Endothelial cell of umbilical vein (primary cell): ENCODE measurements around the gene CYSLTR2. TPM values are rescaled to one million over a fixed set of nuclear protein-coding genes. Genes with fewer than 3 reads are reported as not detected.

Source experiments
- BruUV-seq: library from RNA; stranded (reverse); fragments of 400-500 nt; replicated peaks from 2 replicates; lab custom pipeline; 2021; lab: Mats Ljungman, UMichigan
- CTCF ChIA-PET: fragments of 300-600, 350-600 bp; sonication (Branson Sonifier 250); formaldehyde crosslinking; loops from one replicate; lab custom pipeline; 2021; ENCODE audit warnings: antibody characterized with exemption, inconsistent platforms; lab: Charles Lee
- POLR2A ChIA-PET: fragments of 300-600, 350-600 bp; sonication (Branson Sonifier 250); formaldehyde crosslinking; loops from one replicate; lab custom pipeline; 2021; ENCODE audit warnings: antibody characterized with exemption, inconsistent platforms; lab: Charles Lee
- DNase-seq: peaks from one replicate; pipeline ENCODE4 v3.0.0-alpha.2; 2011; ENCODE audit warnings: low read depth, low spot score
- FAIRE-seq: peaks from 2 replicates; lab custom pipeline; 2011; peaks lifted over from hg19 to GRCh38; lab: Jason Lieb, UNC
- H2AFZ ChIP-seq: 2 replicates; pipeline ENCODE4 v1.6.0; 2012; ENCODE audit warnings: low read depth, low read length, control low read depth, inconsistent platforms
- H3K27ac ChIP-seq: 2 replicates; pipeline ENCODE4 v1.5.1; 2011; ENCODE audit warnings: low read depth, mild to moderate bottlenecking, control low read depth, low read length, moderate library complexity; ENCODE audit not compliant: insufficient read depth
- H3K27me3 ChIP-seq, 2 experiments: 2 replicates each; pipeline versions ENCODE4 v1.6.0 to v1.6.1; 2011; ENCODE audit warnings: low read length in 2 of 2, mixed read lengths in 1 of 2; ENCODE audit not compliant: control insufficient read depth in 2 of 2, insufficient read depth in 2 of 2
- H3K36me3 ChIP-seq, 2 experiments: 2 replicates in 1 of 2; 3 replicates in 1 of 2; pipeline ENCODE4 v1.5.1; 2011; ENCODE audit warnings: low read length in 2 of 2, mild to moderate bottlenecking in 1 of 2, moderate library complexity in 1 of 2; ENCODE audit not compliant: control insufficient read depth in 2 of 2, insufficient read depth in 2 of 2; ENCODE audit errors: extremely low read depth in 1 of 2
- H3K4me1 ChIP-seq: 3 replicates; pipeline ENCODE4 v1.5.1; 2011; ENCODE audit warnings: mild to moderate bottlenecking, low read length; ENCODE audit not compliant: control insufficient read depth, insufficient read depth; ENCODE audit errors: extremely low read depth
- H3K4me2 ChIP-seq: 2 replicates; pipeline ENCODE4 v1.6.1; 2011; ENCODE audit warnings: low read length, control low read depth, mixed read lengths; ENCODE audit not compliant: insufficient read depth
- H3K4me3 ChIP-seq, 3 experiments: fragments of 200-600 bp in 1 of 3; sonication (generic), shearing (Covaris generic) in 1 of 3; replicated peaks in 1 of 3; 2 replicates each; pipeline ENCODE4 v1.5.1; 2011 to 2016; ENCODE audit warnings: control low read depth in 3 of 3, low read length in 3 of 3, mild to moderate bottlenecking in 2 of 3, inconsistent platforms in 1 of 3, low read depth in 1 of 3, moderate library complexity in 1 of 3; ENCODE audit not compliant: insufficient read depth in 1 of 3
- H3K79me2 ChIP-seq: 2 replicates; pipeline ENCODE4 v1.6.0; 2012; ENCODE audit warnings: low read length, inconsistent platforms; ENCODE audit not compliant: control insufficient read depth, insufficient read depth
- H3K9ac ChIP-seq: replicated peaks from 2 replicates; pipeline ENCODE3; 2011; ENCODE audit warnings: low read length, control low read depth; ENCODE audit not compliant: insufficient read depth; ENCODE audit errors: extremely low read depth
- H3K9me1 ChIP-seq: replicated peaks from 3 replicates; pipeline ENCODE4 v1.6.0; 2011; ENCODE audit warnings: mild to moderate bottlenecking, low read length; ENCODE audit not compliant: control insufficient read depth, insufficient read depth; ENCODE audit errors: extremely low read depth
- H3K9me3 ChIP-seq: replicated peaks from 2 replicates; pipeline ENCODE4 v1.5.1; 2012; ENCODE audit warnings: low read length, inconsistent platforms; ENCODE audit not compliant: control insufficient read depth, insufficient read depth
- H4K20me1 ChIP-seq: replicated peaks from 2 replicates; pipeline ENCODE3; 2011; ENCODE audit warnings: mild to moderate bottlenecking, low read length; ENCODE audit not compliant: control insufficient read depth, insufficient read depth; ENCODE audit errors: extremely low read depth
- CTCF ChIP-seq, 2 donors: IDR thresholded peaks; 1 replicate in 1 of 2; 2 replicates in 1 of 2; pipeline ENCODE4 v1.5.1; 2011; ENCODE audit warnings: low read length in 2 of 2, mild to moderate bottlenecking in 2 of 2, moderate library complexity in 2 of 2, control low read depth in 1 of 2, inconsistent platforms in 1 of 2, low read depth in 1 of 2; ENCODE audit not compliant: insufficient read depth in 1 of 2; ENCODE audit errors: extremely low read depth in 1 of 2
- EZH2 ChIP-seq: IDR thresholded peaks from 2 replicates; pipeline ENCODE4 v1.6.1; 2012; ENCODE audit warnings: borderline replicate concordance, low read depth, mild to moderate bottlenecking, moderate library complexity, low read length, inconsistent platforms; ENCODE audit not compliant: severe bottlenecking
- FOS ChIP-seq: IDR thresholded peaks from 2 replicates; pipeline ENCODE4 v1.6.1; 2011; ENCODE audit warnings: mild to moderate bottlenecking, low read length, moderate library complexity, borderline replicate concordance; ENCODE audit not compliant: insufficient read depth
- GATA2 ChIP-seq: IDR thresholded peaks from 2 replicates; pipeline ENCODE4 v1.7.0; 2011; ENCODE audit warnings: low read depth, mild to moderate bottlenecking, moderate library complexity, mixed read lengths, low read length; ENCODE audit not compliant: insufficient read length, insufficient read depth
- JUN ChIP-seq: IDR thresholded peaks from 2 replicates; pipeline ENCODE4 v1.6.1; 2011; ENCODE audit warnings: borderline replicate concordance, low read depth; ENCODE audit not compliant: insufficient read length, insufficient read depth
- MYC ChIP-seq: IDR thresholded peaks from one replicate; pipeline ENCODE4 v1.6.1; 2011; ENCODE audit warnings: mild to moderate bottlenecking, low read depth, low read length
- POLR2A ChIP-seq: IDR thresholded peaks from 2 replicates; pipeline ENCODE4 v1.6.1; 2012; ENCODE audit warnings: low read depth, mild to moderate bottlenecking, control low read depth, low read length
- POLR2AphosphoS5 ChIP-seq: IDR thresholded peaks from 2 replicates; pipeline ENCODE4 v1.6.1; 2012; ENCODE audit warnings: low read depth, mild to moderate bottlenecking, control low read depth, low read length, moderate library complexity; ENCODE audit not compliant: insufficient read depth
- dilution Hi-C: fragments of 300-500 bp; cut with MboI; formaldehyde crosslinking; loops from one replicate; pipeline ENCODE4 v1.15.0; 2019; ENCODE audit warnings: low sequenced_read_pairs; ENCODE audit not compliant: extremely low pct_ligation_motif_present
- intact Hi-C: fragments of 100-400 bp; cut with micrococcal nuclease; formaldehyde crosslinking; loops from one replicate; pipeline ENCODE4 v1.10.0; 2022
- polyA plus RNA-seq, 4 experiments: library from polyadenylated mRNA; depleted of rRNA in 3 of 4; stranded (reverse) in 3 of 4; unstranded in 1 of 4; fragments of >200 nt; gene quantifications; 2 replicates each; pipeline versions ENCODE4 v1.2.1 to v1.2.3, GENCODE V29; 2011 to 2012; ENCODE audit warnings: missing spikeins in 1 of 4
- total RNA-seq: library from RNA; stranded (reverse); gene quantifications from 2 replicates; pipeline ENCODE4 v1.2.3, GENCODE V29; 2021
- TF ChIP-seq, protein P1 (sequence below): IDR thresholded peaks from 2 replicates; pipeline ENCODE4 v1.6.1; 2011; ENCODE audit not compliant: insufficient read depth, insufficient read length

The CYSLTR2 gene
- total and polyA plus RNA-seq, 2 donors (not counting 3 experiments of a cell fraction or from before 2014, with no cell fraction given): 0.10 to 0.31 TPM

DNA sequence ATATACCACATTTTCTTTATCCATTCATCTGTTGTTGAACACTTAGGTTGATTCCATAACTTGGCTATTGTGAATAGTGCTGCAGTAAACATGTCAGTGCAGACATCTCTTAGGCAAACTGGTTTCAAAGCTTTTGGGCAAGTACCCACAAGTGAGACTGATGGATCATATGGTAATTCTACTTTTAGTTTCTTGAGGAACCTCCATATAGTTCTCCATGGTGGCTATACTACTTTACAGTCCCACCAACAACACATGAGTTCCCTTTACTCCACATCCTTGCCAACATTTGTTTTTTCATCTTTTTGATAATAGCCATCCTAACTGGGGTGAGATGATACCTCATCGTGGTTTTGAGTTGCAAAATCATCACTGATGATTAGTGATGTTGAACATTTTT lies 8.5 kb downstream of the CYSLTR2 start:
- H3K36me3 ChIP-seq: no peaks in the 10 kb centered on the region
- no peak for DNase-seq
- no peak overlapping the region for H3K4me3 ChIP-seq
- no peaks in the 10 kb centered on the region for H3K79me2 ChIP-seq
- TF ChIP-seq EZH2 (no peak), CTCF (IDR thresholded peaks at IDR 0.05; ENCODE audit: extremely low read depth in 1 of 2, insufficient read depth in 1 of 2, low read depth in 1 of 2, low read length in 2 of 2) (no peak), GATA2 (no peak), POLR2AphosphoS5 (no peak), FOS (no peak), JUN (no peak), MYC (no peak), POLR2A (no peak)
- TF ChIP-seq, protein P1, sequence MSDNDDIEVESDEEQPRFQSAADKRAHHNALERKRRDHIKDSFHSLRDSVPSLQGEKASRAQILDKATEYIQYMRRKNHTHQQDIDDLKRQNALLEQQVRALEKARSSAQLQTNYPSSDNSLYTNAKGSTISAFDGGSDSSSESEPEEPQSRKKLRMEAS: no peak
- H3K9me1 ChIP-seq: no peaks in the 10 kb centered on the region
- H3K9me3 ChIP-seq: no peaks in the 10 kb centered on the region
- BruUV-seq: no TSS peak
- H3K27me3 ChIP-seq: peaks cover 2 to 7% of the 10 kb centered on the region in 2 experiments
- no peak overlapping the region for H3K4me2 ChIP-seq
- dilution Hi-C loops: no loop called here
- intact Hi-C loops: no loop called here
- ChIA-PET POLR2A (no interaction called here), CTCF (no interaction called here)
- H3K9ac ChIP-seq: no peak overlapping the region
- H3K27ac ChIP-seq: no peak overlapping the region
- H4K20me1 ChIP-seq: no peaks in the 10 kb centered on the region
- no peak for FAIRE-seq
- H3K4me1 ChIP-seq: no peaks in the 10 kb centered on the region
- no peak overlapping the region for H2AFZ ChIP-seq
